ENCODE results near the gene NDOR1.

The NDOR1 gene

GRCh38 chr9:137229903-137230704 lies 24.6 kb downstream of the NDOR1 start:
- TF ChIP-seq GATA3 (IDR thresholded peaks at IDR 0.05; ENCODE audit: low read depth, low read length) = no peak
- no peak for TF ChIP-seq GATA2 (IDR thresholded peaks at IDR 0.05; ENCODE audit: low read depth, low read length)

- no peak for TF ChIP-seq GATA2 (IDR thresholded peaks at IDR 0.05; ENCODE audit: low read depth, low read length)
- TF ChIP-seq GATA3 (IDR thresholded peaks at IDR 0.05; ENCODE audit: low read depth, low read length) = no peak
Measured at GRCh38 chr9:137230705-137231371, 25.3 kb downstream of the NDOR1 start, which contains the start of gene SLC34A3. Gene SLC34A3, plus strand, starts transcription at chr9:137230901. Its CDS starts 802 bp downstream, at chr9:137231703.

- no peak for TF ChIP-seq GATA3 (IDR thresholded peaks at IDR 0.05; ENCODE audit: low read depth, low read length)
- no peak for TF ChIP-seq GATA2 (IDR thresholded peaks at IDR 0.05; ENCODE audit: low read depth, low read length)
Measured at GRCh38 chr9:137231372-137232039, 26.0 kb downstream of the NDOR1 start.

- TF ChIP-seq GATA3 (IDR thresholded peaks at IDR 0.05; ENCODE audit: low read depth, low read length) (no peak), GATA2 (IDR thresholded peaks at IDR 0.05; ENCODE audit: low read depth, low read length) (no peak)
Measured at GRCh38 chr9:137232101-137232500, 26.6 kb downstream of the NDOR1 start.

GRCh38 chr9:137232510-137232909 lies 27.0 kb downstream of the NDOR1 start:
- no peak for TF ChIP-seq GATA3 (IDR thresholded peaks at IDR 0.05; ENCODE audit: low read depth, low read length)
- no peak for TF ChIP-seq GATA2 (IDR thresholded peaks at IDR 0.05; ENCODE audit: low read depth, low read length)

GRCh38 chr9:137233143-137233980 lies 27.9 kb downstream of the NDOR1 start:
- TF ChIP-seq GATA2 (IDR thresholded peaks at IDR 0.05; ENCODE audit: low read depth, low read length) = no peak
- no peak for TF ChIP-seq GATA3 (IDR thresholded peaks at IDR 0.05; ENCODE audit: low read depth, low read length)

GRCh38 chr9:137234055-137234697 lies 28.7 kb downstream of the NDOR1 start:
- TF ChIP-seq GATA3 (IDR thresholded peaks at IDR 0.05; ENCODE audit: low read depth, low read length) = no peak
- TF ChIP-seq GATA2 (IDR thresholded peaks at IDR 0.05; ENCODE audit: low read depth, low read length) = no peak

- TF ChIP-seq GATA3 (IDR thresholded peaks at IDR 0.05; ENCODE audit: low read depth, low read length) = no peak
- no peak for TF ChIP-seq GATA2 (IDR thresholded peaks at IDR 0.05; ENCODE audit: low read depth, low read length)
Measured at GRCh38 chr9:137234758-137235423, 29.4 kb downstream of the NDOR1 start.

GRCh38 chr9:137235424-137236237 lies 30.1 kb downstream of the NDOR1 start:
- TF ChIP-seq GATA3 (IDR thresholded peaks at IDR 0.05; ENCODE audit: low read depth, low read length) (no peak), GATA2 (IDR thresholded peaks at IDR 0.05; ENCODE audit: low read depth, low read length) (no peak)

- no peak for TF ChIP-seq GATA2 (IDR thresholded peaks at IDR 0.05; ENCODE audit: low read depth, low read length)
Measured at GRCh38 chr9:137236238-137236935, 30.9 kb downstream of the NDOR1 start.

- TF ChIP-seq GATA2 (IDR thresholded peaks at IDR 0.05; ENCODE audit: low read depth, low read length) = no peak
- no peak for TF ChIP-seq GATA3 (IDR thresholded peaks at IDR 0.05; ENCODE audit: low read depth, low read length)
Measured at GRCh38 chr9:137236936-137237421, 31.5 kb downstream of the NDOR1 start.

Measured in SH-SY5Y (cell line).